IPS-18c (cell line): ENCODE measurements around the gene TMEM256.
A peak's percentile ranks its signal among the peaks of the same experiment; 100 is the strongest.

ENCODE experiments used
- H3K4me3 ChIP-seq: 2 replicates; pipeline ENCODE4 v1.7.0; 2013; ENCODE audit warnings: low read depth, mild to moderate bottlenecking, low read length, moderate library complexity; ENCODE audit not compliant: insufficient read depth
- H3K9me3 ChIP-seq: one replicate; pipeline ENCODE4 v1.6.1; 2013; ENCODE audit warnings: mild to moderate bottlenecking, low read length, moderate library complexity; ENCODE audit not compliant: control insufficient read depth, insufficient read depth

TMEM256 gene

DNA sequence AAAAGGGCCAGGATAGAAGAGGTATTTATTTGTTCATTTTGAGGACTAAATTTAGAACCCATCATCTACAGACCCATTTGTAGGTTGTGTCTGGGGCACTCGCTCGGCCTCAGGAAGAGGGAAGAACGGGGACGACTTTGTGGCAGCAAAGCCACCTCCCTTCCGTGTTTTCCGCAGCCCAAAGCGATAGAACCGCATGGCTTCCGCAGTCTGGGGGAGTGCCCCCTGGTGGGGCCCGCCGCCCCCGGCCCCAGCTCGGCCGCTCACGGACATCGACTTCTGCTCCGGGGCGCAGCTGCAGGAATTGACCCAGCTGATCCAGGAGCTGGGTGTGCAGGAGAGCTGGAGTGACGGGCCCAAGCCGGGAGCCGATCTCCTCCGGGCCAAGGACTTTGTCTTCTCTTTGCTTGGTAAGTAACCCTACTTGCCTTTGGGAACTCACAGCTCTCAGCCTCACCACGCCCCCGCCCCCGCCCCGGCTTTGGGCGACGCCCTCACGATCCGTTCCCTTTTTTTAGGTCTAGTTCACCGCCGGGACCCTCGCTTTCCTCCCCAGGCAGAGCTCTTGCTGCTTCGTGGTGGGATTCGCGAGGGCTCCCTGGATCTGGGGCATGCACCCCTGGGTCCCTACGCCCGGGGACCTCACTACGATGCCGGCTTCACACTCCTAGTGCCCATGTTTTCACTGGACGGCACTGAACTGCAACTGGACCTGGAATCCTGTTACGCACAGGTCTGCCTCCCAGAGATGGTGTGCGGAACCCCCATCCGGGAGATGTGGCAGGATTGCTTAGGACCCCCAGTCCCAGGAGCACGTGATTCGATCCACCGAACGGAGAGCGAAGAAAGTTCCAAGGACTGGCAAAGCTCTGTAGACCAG lies 32.0 kb upstream of the TMEM256 start:
- Histone ChIP-seq H3K4me3 (peak overlapping the region; percentile 75), H3K9me3 (no peaks in the 10 kb centered on the region)

DNA sequence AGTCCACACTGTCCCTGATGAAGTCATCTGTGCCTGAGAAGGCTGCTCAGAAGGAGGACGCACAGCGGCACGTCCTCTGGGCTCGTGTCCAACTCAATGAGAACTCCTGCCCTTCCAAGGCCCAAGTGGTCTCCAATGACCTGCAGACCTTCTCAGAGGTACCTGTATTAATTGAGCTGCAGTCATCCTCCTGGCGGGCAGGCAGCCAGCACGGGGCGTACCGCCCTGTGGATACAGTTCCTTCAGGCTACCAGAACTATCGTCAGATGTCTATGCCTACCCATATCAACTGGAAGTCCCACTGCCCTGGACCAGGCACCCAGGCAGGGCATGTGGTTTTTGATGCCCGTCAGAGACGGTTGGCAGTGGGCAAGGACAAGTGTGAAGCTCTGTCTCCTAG lies 28.4 kb upstream of the TMEM256 start:
- H3K4me3 ChIP-seq, result no peak overlapping the region
- H3K9me3 ChIP-seq, result no peaks in the 10 kb centered on the region

DNA sequence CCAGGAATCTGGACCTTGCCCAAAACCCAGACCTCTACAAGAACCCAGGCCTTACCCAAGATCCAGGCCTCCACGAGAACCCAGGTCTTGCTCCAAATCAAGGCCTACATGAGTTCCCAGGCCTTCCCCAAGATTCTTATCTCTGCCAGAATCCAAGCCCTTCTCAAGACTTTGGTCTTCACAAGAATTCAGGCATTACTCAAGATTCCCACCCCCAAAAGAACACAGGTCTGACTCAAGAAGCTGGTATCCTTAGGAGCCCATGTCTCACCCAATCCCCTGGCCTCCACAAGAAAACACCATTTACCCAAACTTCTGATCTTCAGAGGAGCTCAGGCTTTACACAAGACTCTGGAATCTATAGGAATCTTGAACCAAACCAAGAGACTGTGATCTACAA lies 27.3 kb upstream of the TMEM256 start:
- H3K9me3 ChIP-seq, result no peaks in the 10 kb centered on the region

DNA sequence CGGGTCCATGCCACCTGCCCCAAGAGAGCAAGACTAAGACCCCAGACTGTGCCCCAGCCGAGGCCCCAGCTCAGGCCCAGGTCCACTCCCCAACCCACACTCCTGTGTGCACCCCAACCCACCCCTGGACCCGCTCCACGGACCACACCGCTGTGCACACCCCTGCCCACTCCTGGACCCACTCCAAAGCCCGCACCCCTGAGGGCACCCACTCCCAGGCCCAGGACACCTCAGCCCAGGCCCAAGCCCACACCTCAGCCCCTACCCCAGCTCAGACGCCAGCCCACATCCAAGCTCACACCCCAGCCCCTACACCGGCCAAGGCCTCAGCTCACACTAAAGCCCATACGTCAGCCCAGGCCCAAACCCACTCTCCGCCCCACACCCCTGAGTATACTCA lies 25.8 kb upstream of the TMEM256 start:
- no peaks in the 10 kb centered on the region for H3K9me3 ChIP-seq
- no peak overlapping the region for H3K4me3 ChIP-seq

More for the DNA sequence above, 27.3 kb upstream of the TMEM256 start:
- no peak overlapping the region for H3K4me3 ChIP-seq

DNA sequence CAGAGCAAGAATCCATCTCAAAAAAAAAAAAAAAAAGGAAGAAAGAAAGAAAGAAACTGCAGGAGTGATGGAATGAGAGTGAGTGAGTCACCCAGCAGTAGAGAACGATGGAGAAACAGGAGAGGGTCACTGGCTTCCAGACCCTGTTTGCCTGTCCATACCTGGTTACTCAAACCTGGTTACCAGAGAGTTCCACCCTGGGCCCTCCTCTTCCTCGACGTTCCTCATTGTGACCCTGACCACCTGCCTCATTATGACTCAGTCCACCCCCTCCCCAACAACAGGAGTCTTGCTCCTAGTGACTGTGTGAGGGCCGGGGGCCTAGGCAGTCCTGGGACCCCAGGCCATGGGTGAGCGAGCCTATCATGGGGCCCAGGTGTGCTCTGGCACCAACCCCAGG lies 24.7 kb upstream of the TMEM256 start, which contains the start of gene SPEM3:
Gene SPEM3, plus strand, starts transcription at position 301 of the 400 bp plus-strand sequence. Its CDS starts 46 bp downstream, at position 347.
- Histone ChIP-seq H3K9me3 (no peaks in the 10 kb centered on the region), H3K4me3 (no peak within 1 kb of the TSS)

DNA sequence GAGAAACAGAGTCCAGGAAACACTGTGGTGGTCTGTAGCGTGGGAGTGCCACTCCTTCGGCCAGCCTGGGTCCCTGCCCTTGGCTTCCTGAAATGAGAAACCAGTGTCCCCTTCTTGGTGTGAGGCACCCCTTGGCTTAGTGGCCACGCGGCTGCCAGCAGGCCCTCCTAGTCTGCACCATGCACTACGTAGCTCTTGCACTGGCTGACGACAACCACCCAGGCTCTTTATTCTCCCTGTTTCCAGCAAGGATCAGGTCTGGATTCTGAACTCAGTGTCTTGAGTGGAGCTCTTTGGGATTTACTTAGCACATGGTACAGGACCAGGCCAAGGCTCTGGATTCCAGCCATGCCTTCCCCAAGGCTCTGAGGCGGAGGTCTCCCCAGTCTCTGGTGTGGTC lies 23.7 kb upstream of the TMEM256 start:
- Histone ChIP-seq H3K4me3 (no peak overlapping the region), H3K9me3 (no peaks in the 10 kb centered on the region)

DNA sequence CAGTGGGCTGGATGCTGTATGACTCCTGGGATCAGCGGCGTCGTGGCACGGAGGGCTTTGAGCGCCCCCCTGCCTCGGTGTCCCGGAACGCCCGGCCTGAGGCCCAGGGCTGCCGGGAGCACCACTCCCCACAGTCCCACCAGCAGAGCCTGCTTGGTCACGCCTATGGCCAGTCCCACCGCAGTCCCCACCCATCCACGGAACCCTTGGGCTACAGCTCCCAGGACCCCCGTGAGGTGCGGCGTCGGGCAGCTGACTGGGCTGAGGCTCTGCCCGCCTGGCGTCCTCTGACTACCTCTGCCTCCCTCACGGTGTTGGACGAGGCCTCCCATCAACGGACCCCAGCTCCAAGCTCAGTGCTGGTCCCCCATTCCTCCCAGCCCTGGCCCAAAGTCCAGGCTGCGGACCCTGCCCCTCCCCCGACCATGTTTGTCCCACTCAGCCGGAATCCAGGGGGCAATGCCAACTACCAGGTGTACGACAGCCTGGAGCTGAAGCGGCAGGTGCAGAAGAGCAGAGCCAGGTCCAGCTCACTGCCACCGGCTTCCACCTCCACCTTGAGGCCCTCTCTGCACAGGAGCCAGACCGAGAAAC lies 23.1 kb upstream of the TMEM256 start:
- H3K4me3 ChIP-seq, result no peak overlapping the region
- H3K9me3 ChIP-seq, result no peaks in the 10 kb centered on the region

DNA sequence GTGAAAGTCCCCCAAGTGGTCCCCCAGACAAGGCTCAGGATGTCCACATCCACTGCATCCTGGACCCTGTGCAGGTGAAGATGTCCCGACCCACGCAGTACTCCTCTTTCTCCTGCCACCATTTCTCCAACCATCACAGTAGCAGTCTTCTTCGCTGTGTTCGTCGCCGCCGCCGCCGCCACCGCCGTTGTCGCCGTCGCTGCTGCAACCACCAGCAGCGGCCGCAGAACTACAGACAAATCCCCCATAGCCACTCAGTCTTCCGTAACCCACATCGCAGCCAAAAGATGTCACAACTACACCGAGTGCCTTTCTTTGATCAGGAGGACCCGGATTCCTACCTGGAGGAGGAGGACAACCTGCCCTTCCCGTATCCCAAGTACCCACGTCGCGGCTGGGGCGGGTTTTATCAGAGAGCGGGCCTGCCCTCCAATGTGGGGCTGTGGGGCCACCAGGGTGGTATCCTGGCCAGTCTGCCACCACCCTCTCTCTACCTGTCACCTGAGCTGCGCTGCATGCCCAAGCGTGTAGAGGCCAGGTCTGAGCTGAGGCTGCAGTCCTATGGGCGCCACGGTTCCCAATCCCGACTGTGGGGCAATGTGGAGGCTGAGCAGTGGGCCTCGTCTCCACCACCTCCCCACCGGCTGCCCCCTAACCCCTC lies 22.4 kb upstream of the TMEM256 start:
- Histone ChIP-seq H3K4me3 (no peak overlapping the region), H3K9me3 (no peaks in the 10 kb centered on the region)

DNA sequence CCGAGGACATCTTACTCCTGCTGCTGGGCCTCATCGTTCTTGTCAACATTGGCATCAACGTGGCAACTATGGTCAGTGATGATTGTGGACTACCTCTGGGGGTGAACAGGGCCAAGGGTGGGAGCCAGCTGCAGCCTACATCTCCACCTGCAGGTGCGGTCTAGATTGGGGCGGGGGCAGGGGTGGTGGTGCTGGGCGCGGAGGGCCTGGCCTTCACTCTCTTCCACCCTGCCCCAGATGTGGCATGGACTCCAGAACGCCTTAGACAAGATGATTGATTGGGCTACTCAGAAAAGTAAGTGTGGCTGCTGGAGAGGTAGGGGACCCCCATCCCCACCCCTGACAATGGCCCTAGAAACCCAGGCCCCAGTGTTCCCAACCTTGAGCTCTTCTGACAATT lies 21.9 kb upstream of the TMEM256 start:
- Histone ChIP-seq H3K4me3 (no peak overlapping the region), H3K9me3 (no peaks in the 10 kb centered on the region)

- Histone ChIP-seq H3K4me3 (no peak within 1 kb of the TSS), H3K9me3 (no peaks in the 10 kb centered on the region)
Observed at GRCh38 chr17:7425316-7425715, 21.4 kb upstream of the TMEM256 start, which contains the start of gene SPEM2. TSS of gene SPEM2 (plus strand) at chr17:7425616. CDS start at chr17:7425689, 73 bp downstream.

GRCh38 chr17:7423679-7424078 lies 19.8 kb upstream of the TMEM256 start:
- Histone ChIP-seq H3K9me3 (no peaks in the 10 kb centered on the region), H3K4me3 (no peak overlapping the region)

DNA sequence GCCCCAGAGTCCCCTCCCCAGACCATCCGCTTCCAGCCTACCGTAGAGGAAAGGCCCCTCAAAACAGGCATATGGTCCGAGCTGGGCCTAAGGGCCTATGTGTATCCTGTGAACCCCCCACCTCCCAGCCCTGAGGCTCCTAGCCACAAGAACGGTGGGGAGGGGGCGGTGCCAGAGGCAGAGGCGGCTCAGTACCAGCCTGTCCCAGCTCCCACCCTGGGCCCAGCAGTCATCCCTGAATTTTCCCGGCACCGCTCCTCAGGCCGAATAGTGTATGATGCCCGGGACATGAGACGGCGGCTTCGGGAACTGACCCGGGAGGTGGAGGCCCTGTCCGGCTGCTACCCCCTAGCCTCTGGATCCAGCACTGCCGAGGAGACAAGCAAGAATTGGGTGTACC lies 17.3 kb upstream of the TMEM256 start:
- no peaks in the 10 kb centered on the region for H3K9me3 ChIP-seq
- H3K4me3 ChIP-seq, result no peak overlapping the region

GRCh38 chr17:7419819-7420610 lies 16.1 kb upstream of the TMEM256 start, which contains the start of gene SPEM1:
TSS of gene SPEM1 (plus strand) at chr17:7420324. CDS start at chr17:7420385, 61 bp downstream.
- Histone ChIP-seq H3K9me3 (no peaks in the 10 kb centered on the region), H3K4me3 (no peak within 1 kb of the TSS)

GRCh38 chr17:7418472-7419152 lies 14.7 kb upstream of the TMEM256 start:
- Histone ChIP-seq H3K4me3 (no peak overlapping the region; the same call in 1 of the 2 replicates), H3K9me3 (no peaks in the 10 kb centered on the region)

DNA sequence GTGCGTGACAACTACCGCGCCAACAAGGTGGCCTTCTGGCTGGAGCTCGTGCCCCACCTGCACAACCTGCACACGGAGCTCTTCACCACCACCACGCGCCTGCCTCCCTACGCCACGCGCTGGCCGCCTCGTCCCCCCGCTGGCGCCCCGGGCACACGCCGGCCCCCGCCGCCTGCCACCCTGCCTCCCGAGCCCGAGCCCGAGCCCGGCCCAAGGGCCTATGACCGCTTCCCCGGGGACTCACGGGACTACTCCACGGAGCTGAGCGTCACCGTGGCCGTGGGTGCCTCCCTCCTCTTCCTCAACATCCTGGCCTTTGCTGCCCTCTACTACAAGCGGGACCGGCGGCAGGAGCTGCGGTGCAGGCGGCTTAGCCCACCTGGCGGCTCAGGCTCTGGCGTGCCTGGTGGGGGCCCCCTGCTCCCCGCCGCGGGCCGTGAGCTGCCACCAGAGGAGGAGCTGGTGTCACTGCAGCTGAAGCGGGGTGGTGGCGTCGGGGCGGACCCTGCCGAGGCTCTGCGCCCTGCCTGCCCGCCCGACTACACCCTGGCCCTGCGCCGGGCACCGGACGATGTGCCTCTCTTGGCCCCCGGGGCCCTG lies 13.3 kb upstream of the TMEM256 start:
- Histone ChIP-seq H3K4me3 (no peak overlapping the region), H3K9me3 (no peaks in the 10 kb centered on the region)

- H3K4me3 ChIP-seq, result no peak overlapping the region
- no peaks in the 10 kb centered on the region for H3K9me3 ChIP-seq
Observed at GRCh38 chr17:7416323-7416722, 12.4 kb upstream of the TMEM256 start.
